Measurements from ENCODE around the gene ECE1. TPM values are rescaled to one million over a fixed set of nuclear protein-coding genes. Genes with fewer than 3 reads are reported as not detected.
A peak's percentile ranks its signal among the peaks of the same experiment; 100 is the strongest.

Gene ECE1
- total and polyA plus RNA-seq, 2 of the 13 experiments (the other 11 are each of a cell fraction or from before 2014, with no cell fraction given), result 13.5 to 21.2 TPM

DNA sequence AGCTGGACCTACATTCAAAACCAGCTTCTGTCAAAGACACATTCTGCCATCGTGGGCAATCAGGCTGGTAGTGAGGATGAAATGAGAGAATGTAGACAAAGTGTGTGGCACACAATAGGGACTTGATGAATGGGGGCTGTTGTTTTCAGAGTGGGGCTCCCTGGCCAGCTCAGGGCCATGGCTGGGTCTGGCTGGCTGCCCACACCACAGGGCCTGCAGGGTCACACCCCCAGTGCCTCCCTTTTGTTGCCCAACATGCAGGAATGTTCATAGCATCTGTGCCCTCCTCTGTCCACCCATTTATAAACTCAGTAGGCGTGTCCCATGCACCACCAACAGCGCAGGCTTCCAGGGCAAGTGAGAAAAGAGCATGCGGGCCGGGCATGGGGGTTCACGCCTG lies 20.8 kb upstream of the ECE1 start (continued):
- TF ChIP-seq, protein P1, sequence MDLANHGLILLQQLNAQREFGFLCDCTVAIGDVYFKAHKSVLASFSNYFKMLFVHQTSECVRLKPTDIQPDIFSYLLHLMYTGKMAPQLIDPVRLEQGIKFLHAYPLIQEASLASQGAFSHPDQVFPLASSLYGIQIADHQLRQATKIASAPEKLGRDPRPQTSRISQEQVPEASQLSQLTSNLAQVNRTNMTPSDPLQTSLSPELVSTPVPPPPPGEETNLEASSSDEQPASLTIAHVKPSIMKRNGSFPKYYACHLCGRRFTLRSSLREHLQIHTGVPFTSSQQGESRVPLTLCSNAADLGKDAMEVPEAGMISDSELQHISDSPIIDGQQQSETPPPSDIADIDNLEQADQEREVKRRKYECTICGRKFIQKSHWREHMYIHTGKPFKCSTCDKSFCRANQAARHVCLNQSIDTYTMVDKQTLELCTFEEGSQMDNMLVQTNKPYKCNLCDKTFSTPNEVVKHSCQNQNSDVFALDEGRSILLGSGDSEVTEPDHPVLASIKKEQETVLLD (CRISPR knock-in tag; IDR thresholded peaks at IDR 0.05; ENCODE audit: low read depth), result no peak
- TF ChIP-seq, protein P2, sequence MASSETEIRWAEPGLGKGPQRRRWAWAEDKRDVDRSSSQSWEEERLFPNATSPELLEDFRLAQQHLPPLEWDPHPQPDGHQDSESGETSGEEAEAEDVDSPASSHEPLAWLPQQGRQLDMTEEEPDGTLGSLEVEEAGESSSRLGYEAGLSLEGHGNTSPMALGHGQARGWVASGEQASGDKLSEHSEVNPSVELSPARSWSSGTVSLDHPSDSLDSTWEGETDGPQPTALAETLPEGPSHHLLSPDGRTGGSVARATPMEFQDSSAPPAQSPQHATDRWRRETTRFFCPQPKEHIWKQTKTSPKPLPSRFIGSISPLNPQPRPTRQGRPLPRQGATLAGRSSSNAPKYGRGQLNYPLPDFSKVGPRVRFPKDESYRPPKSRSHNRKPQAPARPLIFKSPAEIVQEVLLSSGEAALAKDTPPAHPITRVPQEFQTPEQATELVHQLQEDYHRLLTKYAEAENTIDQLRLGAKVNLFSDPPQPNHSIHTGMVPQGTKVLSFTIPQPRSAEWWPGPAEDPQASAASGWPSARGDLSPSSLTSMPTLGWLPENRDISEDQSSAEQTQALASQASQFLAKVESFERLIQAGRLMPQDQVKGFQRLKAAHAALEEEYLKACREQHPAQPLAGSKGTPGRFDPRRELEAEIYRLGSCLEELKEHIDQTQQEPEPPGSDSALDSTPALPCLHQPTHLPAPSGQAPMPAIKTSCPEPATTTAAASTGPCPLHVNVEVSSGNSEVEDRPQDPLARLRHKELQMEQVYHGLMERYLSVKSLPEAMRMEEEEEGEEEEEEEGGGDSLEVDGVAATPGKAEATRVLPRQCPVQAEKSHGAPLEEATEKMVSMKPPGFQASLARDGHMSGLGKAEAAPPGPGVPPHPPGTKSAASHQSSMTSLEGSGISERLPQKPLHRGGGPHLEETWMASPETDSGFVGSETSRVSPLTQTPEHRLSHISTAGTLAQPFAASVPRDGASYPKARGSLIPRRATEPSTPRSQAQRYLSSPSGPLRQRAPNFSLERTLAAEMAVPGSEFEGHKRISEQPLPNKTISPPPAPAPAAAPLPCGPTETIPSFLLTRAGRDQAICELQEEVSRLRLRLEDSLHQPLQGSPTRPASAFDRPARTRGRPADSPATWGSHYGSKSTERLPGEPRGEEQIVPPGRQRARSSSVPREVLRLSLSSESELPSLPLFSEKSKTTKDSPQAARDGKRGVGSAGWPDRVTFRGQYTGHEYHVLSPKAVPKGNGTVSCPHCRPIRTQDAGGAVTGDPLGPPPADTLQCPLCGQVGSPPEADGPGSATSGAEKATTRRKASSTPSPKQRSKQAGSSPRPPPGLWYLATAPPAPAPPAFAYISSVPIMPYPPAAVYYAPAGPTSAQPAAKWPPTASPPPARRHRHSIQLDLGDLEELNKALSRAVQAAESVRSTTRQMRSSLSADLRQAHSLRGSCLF (CRISPR knock-in tag; IDR thresholded peaks at IDR 0.05; ENCODE audit: borderline replicate concordance), result no peak
- TF ChIP-seq ZNF747 (CRISPR knock-in tag; IDR thresholded peaks at IDR 0.05; ENCODE audit: borderline replicate concordance), result no peak
- no peak for TF ChIP-seq FIP1L1 (IDR thresholded peaks at IDR 0.05; ENCODE audit: borderline replicate concordance, insufficient read depth, low read depth, low read length)
- no peak for TF ChIP-seq MIER2 (CRISPR knock-in tag; IDR thresholded peaks at IDR 0.05)
- no peak for TF ChIP-seq NKX3-1 (CRISPR knock-in tag; IDR thresholded peaks at IDR 0.05)
- no peak for TF ChIP-seq RFXANK (CRISPR knock-in tag; IDR thresholded peaks at IDR 0.05)
- no peak for TF ChIP-seq ZNF441 (CRISPR knock-in tag; IDR thresholded peaks at IDR 0.05; ENCODE audit: borderline replicate concordance)
- TF ChIP-seq, protein P3, sequence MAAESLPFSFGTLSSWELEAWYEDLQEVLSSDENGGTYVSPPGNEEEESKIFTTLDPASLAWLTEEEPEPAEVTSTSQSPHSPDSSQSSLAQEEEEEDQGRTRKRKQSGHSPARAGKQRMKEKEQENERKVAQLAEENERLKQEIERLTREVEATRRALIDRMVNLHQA (CRISPR knock-in tag; IDR thresholded peaks at IDR 0.05), result no peak
- peak; percentile 58 for TF ChIP-seq CEBPG (CRISPR knock-in tag; IDR thresholded peaks at IDR 0.05)
- no peak for TF ChIP-seq TRIM24 (CRISPR knock-in tag; IDR thresholded peaks at IDR 0.05)
- no peak for TF ChIP-seq ZFP37 (CRISPR knock-in tag; IDR thresholded peaks at IDR 0.05; ENCODE audit: borderline replicate concordance)
- no peak for TF ChIP-seq HNRNPLL (IDR thresholded peaks at IDR 0.05; ENCODE audit: low read depth, low read length, poor library complexity, severe bottlenecking)
- no peak for TF ChIP-seq ZNF589 (CRISPR knock-in tag; conservative IDR thresholded peaks at IDR 0.05)
- TF ChIP-seq NR2F6 (IDR thresholded peaks at IDR 0.05), result no peak
- no peak for TF ChIP-seq NR2F6 (CRISPR knock-in tag; IDR thresholded peaks at IDR 0.05)
- TF ChIP-seq RORA (CRISPR knock-in tag; IDR thresholded peaks at IDR 0.05), result no peak
- TF ChIP-seq FOXM1 (CRISPR knock-in tag; IDR thresholded peaks at IDR 0.05), result no peak
- no peak for TF ChIP-seq SALL1 (CRISPR knock-in tag; IDR thresholded peaks at IDR 0.05)
- TF ChIP-seq, protein P4, sequence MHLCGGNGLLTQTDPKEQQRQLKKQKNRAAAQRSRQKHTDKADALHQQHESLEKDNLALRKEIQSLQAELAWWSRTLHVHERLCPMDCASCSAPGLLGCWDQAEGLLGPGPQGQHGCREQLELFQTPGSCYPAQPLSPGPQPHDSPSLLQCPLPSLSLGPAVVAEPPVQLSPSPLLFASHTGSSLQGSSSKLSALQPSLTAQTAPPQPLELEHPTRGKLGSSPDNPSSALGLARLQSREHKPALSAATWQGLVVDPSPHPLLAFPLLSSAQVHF (CRISPR knock-in tag; IDR thresholded peaks at IDR 0.05), result no peak
- no peak for TF ChIP-seq ZNF10 (CRISPR knock-in tag; IDR thresholded peaks at IDR 0.05; ENCODE audit: borderline replicate concordance, low read depth)
- peak; percentile 31; the same call in 1 of the 2 replicates for TF ChIP-seq GATAD2A (CRISPR knock-in tag; IDR thresholded peaks at IDR 0.05)
- no peak for TF ChIP-seq DPF2 (CRISPR knock-in tag; IDR thresholded peaks at IDR 0.05; ENCODE audit: borderline replicate concordance, low read depth)
- no peak for TF ChIP-seq CREM (IDR thresholded peaks at IDR 0.05)
- no peak for TF ChIP-seq CREM (CRISPR knock-in tag; IDR thresholded peaks at IDR 0.05)
- no peak for TF ChIP-seq ZBTB3 (CRISPR knock-in tag; IDR thresholded peaks at IDR 0.05; ENCODE audit: borderline replicate concordance, low read depth)
- TF ChIP-seq ZNF780A (CRISPR knock-in tag; IDR thresholded peaks at IDR 0.05), result no peak
- no peak for TF ChIP-seq GATA4 (IDR thresholded peaks at IDR 0.05; ENCODE audit: borderline replicate concordance, low read depth)

Measured in HepG2 (cell line).